Kidney (tissue), 14 donors: Measurements from ENCODE around the gene GJD3. TPM values are rescaled to one million over a fixed set of nuclear protein-coding genes. Genes with fewer than 3 reads are reported as not detected.

Experiments used
- DNase-seq, 5 donors: peaks; one replicate each; pipeline ENCODE4 v3.0.0-alpha.2; 2013 to 2020
- FAIRE-seq: peaks from 2 replicates; lab custom pipeline; 2012; peaks lifted over from hg19 to GRCh38; lab: Jason Lieb, UNC
- H3K27ac ChIP-seq, 2 donors: one replicate each; pipeline ENCODE4 v1.7.0; 2013; ENCODE audit warnings: low read depth in 2 of 2, low read length in 2 of 2, inconsistent platforms in 1 of 2
- H3K27me3 ChIP-seq: one replicate; pipeline ENCODE4 v1.7.1; 2013; ENCODE audit warnings: low read length, inconsistent platforms; ENCODE audit not compliant: control insufficient read depth, insufficient read depth
- H3K36me3 ChIP-seq, 3 donors: one replicate each; pipeline versions ENCODE4 v1.7.0 to v1.7.1; 2013; ENCODE audit warnings: low read length in 3 of 3, control low read depth in 1 of 3, inconsistent platforms in 1 of 3; ENCODE audit not compliant: insufficient read depth in 3 of 3, control insufficient read depth in 2 of 3
- H3K4me1 ChIP-seq, 3 donors: one replicate each; pipeline versions ENCODE4 v1.7.0 to v1.7.1; 2013; ENCODE audit warnings: low read length in 3 of 3, inconsistent platforms in 1 of 3, low read depth in 1 of 3; ENCODE audit not compliant: control insufficient read depth in 2 of 3, insufficient read depth in 2 of 3
- H3K4me3 ChIP-seq, 3 donors: one replicate each; pipeline versions ENCODE4 v1.7.0 to v1.8.1; 2013; ENCODE audit warnings: low read length in 3 of 3, control low read depth in 1 of 3, inconsistent platforms in 1 of 3
- H3K9ac ChIP-seq, 3 donors: one replicate each; pipeline versions ENCODE4 v1.7.0 to v1.7.1; 2013; ENCODE audit warnings: low read length in 3 of 3, control low read depth in 1 of 3, inconsistent platforms in 1 of 3
- H3K9me3 ChIP-seq, 3 donors: one replicate each; pipeline versions ENCODE4 v1.7.0 to v1.7.1; 2013; ENCODE audit warnings: low read length in 3 of 3, control low read depth in 1 of 3, inconsistent platforms in 1 of 3; ENCODE audit not compliant: control insufficient read depth in 2 of 3, insufficient read depth in 1 of 3
- intact Hi-C: fragments of 100-400 bp; cut with DNase I; formaldehyde crosslinking; loops from one replicate; pipeline ENCODE4 v1.11.1; 2022
- polyA plus RNA-seq: library from polyadenylated mRNA; stranded (reverse); fragments of 350-450 nt; fragmentation: Illumina TruSeq; extraction: RNeasy Lipid Tissue Mini Kit (QIAGEN cat#74804); gene quantifications from one replicate; pipeline ENCODE4 v1.2.3, GENCODE V29; 2014; ENCODE audit warnings: low read depth, low replicate concordance; ENCODE audit not compliant: insufficient read depth
- total RNA-seq: library from RNA; stranded (reverse); fragmentation: NEBNext Ultra II Directional; extraction: Animal tissue kit (Norgen Biotek cat#: 25700); gene quantifications from one replicate; pipeline ENCODE4 v1.2.1, GENCODE V29; 2021
- TF ChIP-seq, protein P1 (sequence below): IDR thresholded peaks from 3 replicates; pipeline ENCODE4 v1.5.1; 2012; ENCODE audit warnings: mild to moderate bottlenecking, moderate library complexity, borderline replicate concordance; ENCODE audit not compliant: insufficient read depth; ENCODE audit errors: extremely low read depth
- donor health status: control.
- donor health status: control.
- donor health status: control.
- donor health status: control.
- donor health status: control.
- donor health status: DM: yes; HTN: yes; CAD: no.
- donor health status: Normal renal cell carcinoma (clear cell type).

The GJD3 gene
- total and polyA plus RNA-seq, 2 donors from 2014 or later: 2.6 TPM; not detected in 1

DNA sequence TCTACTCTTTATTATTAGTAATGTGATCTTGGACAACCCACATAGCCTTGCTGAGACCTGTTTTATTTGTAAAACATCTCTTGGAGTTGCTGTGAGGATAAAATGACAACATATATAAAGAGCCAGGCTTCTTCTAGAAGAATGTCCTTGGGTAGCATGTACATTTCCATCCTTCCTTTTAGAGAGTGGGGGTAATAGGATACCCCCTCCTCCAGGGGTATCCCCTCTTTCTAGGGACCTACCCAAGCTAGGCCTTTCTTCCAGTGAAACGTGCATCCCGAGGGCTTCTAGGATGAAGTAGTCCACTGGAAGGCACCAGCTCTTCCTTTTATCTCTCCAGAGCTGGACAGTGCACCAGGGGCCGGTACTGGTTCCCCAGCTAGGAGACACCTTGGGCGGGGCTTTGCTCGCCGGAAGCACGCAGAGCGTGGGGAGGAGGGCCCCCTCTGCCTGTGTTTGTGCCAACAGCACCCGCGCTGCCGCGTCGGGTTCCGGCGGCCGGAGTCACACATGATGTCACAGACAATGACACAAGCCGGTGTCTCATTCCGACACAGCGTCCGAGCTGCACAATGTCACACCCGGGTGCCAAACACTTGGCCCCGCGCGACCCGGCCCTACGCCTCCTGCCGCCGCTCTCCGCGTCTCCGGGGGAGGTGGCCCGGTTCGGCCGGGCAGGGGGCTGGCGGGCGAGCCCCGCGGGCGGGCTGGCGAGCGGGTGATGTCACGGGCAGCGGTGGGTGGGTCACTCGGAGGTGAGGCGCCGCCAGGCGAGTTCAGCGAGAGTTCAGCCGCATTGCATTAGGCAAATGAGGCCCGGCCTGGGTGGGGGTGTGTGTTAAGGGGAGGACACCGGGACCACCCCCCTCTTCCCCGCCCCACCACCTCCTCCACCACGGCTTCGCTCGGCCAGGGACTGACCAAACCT lies 23.4 kb downstream of the GJD3 start:
- intact Hi-C loops: no loop called here
- no peaks in the 10 kb centered on the region for H3K9me3 ChIP-seq
- H3K27me3 ChIP-seq: no peaks in the 10 kb centered on the region
- DNase-seq (peak; percentile 93 to 97 (median 93)), FAIRE-seq (no peak)
- TF ChIP-seq, protein P1, sequence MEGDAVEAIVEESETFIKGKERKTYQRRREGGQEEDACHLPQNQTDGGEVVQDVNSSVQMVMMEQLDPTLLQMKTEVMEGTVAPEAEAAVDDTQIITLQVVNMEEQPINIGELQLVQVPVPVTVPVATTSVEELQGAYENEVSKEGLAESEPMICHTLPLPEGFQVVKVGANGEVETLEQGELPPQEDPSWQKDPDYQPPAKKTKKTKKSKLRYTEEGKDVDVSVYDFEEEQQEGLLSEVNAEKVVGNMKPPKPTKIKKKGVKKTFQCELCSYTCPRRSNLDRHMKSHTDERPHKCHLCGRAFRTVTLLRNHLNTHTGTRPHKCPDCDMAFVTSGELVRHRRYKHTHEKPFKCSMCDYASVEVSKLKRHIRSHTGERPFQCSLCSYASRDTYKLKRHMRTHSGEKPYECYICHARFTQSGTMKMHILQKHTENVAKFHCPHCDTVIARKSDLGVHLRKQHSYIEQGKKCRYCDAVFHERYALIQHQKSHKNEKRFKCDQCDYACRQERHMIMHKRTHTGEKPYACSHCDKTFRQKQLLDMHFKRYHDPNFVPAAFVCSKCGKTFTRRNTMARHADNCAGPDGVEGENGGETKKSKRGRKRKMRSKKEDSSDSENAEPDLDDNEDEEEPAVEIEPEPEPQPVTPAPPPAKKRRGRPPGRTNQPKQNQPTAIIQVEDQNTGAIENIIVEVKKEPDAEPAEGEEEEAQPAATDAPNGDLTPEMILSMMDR: peak; percentile 30
- peak overlapping the region; percentile 63 to 98 (median 72) for H3K9ac ChIP-seq
- H3K36me3 ChIP-seq: no peaks in the 10 kb centered on the region
- peaks cover 5 to 31% (median 23%) of the 10 kb centered on the region in 3 donors for H3K4me1 ChIP-seq
- peak overlapping the region; percentile 86 to 91 (median 91) for H3K4me3 ChIP-seq
- peak overlapping the region; percentile 93 to 95 for H3K27ac ChIP-seq

- TF ChIP-seq, protein P1: no peak
- Histone ChIP-seq H3K36me3 (no peaks in the 10 kb centered on the region), H3K4me3 (peak overlapping the region in 1 of 3 donors; percentile 91), H3K27me3 (no peaks in the 10 kb centered on the region), H3K4me1 (peaks cover 5 to 25% (median 17%) of the 10 kb centered on the region in 3 donors), H3K9ac (peak overlapping the region in 2 of 3 donors; percentile 32 to 98), H3K9me3 (no peaks in the 10 kb centered on the region), H3K27ac (peak overlapping the region; percentile 93 to 95)
- no peak for FAIRE-seq
- intact Hi-C loops: no loop called here
- no peak for DNase-seq
These were observed 24.2 kb downstream of the GJD3 start for GRCh38 chr17:40340327-40340726.

DNA sequence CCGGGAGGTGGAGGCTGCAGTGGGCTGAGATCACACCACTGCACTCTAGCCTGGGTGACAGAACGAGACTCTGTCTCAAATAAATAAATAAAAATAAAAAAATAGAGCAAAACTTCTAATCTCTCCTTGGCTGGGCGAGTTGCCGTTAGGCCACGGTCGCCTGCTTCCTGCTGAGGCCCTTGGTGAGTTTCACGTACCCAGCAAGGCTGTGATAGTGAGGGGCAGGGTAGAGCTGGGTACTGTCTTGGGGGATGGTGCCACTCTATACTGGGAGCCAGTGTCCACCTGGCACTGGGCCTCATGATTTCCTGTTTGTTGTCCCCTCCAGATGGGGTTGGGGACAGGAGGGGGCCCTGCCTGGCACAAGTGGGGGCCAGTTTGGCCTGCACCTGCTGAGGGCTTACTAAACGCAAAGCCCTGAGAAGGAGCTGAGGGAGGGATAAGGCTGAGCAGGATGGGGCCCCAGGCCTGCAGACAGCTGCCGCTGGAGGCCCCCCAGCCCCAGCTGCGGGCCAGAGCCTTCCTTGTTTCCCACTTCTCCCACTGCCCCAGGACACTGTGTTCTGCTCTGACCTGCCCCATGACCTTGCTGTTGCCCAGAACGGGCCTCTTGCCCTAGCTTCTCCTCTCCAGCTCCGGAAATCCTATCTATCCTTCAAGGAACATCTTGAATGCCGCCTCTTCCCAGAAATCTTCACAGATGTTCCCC lies 25.4 kb downstream of the GJD3 start:
- H3K4me1 ChIP-seq: peaks cover 8 to 24% (median 17%) of the 10 kb centered on the region in 3 donors
- H3K27me3 ChIP-seq: no peaks in the 10 kb centered on the region
- no peak overlapping the region for H3K9ac ChIP-seq
- H3K36me3 ChIP-seq: no peaks in the 10 kb centered on the region
- H3K4me3 ChIP-seq: no peak overlapping the region
- TF ChIP-seq, protein P1: no peak
- peak overlapping the region in 1 of 2 donors; percentile 45 for H3K27ac ChIP-seq
- DNase-seq: no peak
- intact Hi-C loops: no loop called here
- no peaks in the 10 kb centered on the region for H3K9me3 ChIP-seq
- FAIRE-seq: no peak
